Fibroblast of pulmonary artery (primary cell): Measurements from ENCODE around the gene PEX11G.
A peak's percentile ranks its signal among the peaks of the same experiment; 100 is the strongest.

Experiments used
- DNase-seq: peaks from one replicate; pipeline ENCODE4 v3.0.0-alpha.2; 2010; ENCODE audit warnings: low read depth
- H3K4me3 ChIP-seq: replicated peaks from 2 replicates; pipeline ENCODE4 v1.5.1; 2011; ENCODE audit warnings: low read depth, mild to moderate bottlenecking, control low read depth, low read length, moderate library complexity
- TF ChIP-seq, protein P1 (sequence below): IDR thresholded peaks from 2 replicates; pipeline ENCODE4 v1.5.1; 2011; ENCODE audit warnings: mild to moderate bottlenecking, control low read depth, low read length, inconsistent platforms; ENCODE audit errors: missing control alignments

Gene PEX11G

DNA sequence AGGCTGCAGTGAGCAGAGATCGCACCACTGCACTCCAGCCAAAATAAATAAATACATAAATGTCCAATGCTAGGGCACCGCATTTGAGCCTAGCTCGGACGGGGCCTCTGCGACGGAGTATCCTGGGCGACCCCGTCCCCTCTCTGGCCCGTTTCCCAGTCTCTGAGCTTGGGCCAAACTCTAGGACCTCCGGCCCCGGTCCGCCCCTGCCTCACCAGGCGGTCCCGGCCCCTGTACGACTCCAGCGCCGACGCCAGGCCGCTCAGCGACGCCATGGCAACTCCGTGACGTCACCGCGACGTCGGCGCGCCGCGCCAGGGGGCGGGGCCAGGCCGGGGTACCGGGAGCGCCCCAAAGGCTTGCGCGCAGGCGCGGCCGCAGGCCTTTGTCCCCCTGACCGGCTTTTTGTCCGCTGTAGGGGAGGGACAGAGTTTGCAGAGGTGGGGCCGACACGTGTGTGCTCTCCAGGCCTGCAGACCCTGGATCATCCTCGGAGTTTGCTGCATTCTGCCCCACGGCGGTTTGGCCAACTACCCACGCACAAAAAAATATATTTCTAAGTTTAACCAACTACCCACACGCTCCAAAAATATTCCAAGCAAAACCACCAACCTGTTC, at the start of gene PEX11G:
Gene PEX11G, minus strand, starts transcription at position 300 of the 618 bp plus-strand sequence. Its CDS starts 25 bp downstream, at position 275.
- H3K4me3 ChIP-seq, result peak within 1 kb of the TSS; percentile 64
- TF ChIP-seq, protein P1, sequence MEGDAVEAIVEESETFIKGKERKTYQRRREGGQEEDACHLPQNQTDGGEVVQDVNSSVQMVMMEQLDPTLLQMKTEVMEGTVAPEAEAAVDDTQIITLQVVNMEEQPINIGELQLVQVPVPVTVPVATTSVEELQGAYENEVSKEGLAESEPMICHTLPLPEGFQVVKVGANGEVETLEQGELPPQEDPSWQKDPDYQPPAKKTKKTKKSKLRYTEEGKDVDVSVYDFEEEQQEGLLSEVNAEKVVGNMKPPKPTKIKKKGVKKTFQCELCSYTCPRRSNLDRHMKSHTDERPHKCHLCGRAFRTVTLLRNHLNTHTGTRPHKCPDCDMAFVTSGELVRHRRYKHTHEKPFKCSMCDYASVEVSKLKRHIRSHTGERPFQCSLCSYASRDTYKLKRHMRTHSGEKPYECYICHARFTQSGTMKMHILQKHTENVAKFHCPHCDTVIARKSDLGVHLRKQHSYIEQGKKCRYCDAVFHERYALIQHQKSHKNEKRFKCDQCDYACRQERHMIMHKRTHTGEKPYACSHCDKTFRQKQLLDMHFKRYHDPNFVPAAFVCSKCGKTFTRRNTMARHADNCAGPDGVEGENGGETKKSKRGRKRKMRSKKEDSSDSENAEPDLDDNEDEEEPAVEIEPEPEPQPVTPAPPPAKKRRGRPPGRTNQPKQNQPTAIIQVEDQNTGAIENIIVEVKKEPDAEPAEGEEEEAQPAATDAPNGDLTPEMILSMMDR, result no peak
- peak; percentile 89 for DNase-seq

DNA sequence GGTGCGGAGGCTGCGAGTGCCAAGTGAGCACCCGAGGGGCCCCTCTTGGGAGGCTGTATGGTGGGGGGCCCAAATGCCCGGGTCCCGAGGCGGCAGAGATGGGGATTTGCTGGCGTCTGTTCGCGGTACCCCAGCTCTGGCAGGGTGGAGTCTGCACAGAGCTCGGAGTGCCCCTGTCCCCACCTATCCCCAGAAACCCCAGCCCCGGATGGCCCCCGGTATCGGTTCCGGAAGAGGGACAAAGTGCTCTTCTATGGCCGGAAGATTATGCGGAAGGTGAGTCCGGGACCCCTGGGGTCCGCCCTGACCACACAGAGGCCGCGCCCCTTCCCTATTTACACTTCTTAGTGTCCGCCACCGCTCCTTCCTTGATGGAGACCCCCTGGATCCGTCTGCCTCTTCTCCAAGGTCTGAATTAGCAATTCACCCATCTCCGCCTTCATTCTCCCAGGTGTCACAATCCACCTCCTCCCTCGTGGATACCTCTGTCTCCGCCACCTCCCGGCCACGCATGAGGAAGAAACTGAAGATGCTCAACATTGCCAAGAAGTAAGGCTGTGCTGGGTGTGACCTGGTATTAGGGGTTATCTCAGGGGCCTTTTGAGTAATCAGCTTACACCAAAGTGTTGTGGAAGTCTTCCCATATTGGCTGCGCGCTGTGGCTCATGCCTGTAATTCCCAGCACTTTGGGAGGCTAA, 47.3 kb upstream of the PEX11G start:
- no peak for DNase-seq
- TF ChIP-seq, protein P1, result no peak
- H3K4me3 ChIP-seq, result peak overlapping the region; percentile 93

DNA sequence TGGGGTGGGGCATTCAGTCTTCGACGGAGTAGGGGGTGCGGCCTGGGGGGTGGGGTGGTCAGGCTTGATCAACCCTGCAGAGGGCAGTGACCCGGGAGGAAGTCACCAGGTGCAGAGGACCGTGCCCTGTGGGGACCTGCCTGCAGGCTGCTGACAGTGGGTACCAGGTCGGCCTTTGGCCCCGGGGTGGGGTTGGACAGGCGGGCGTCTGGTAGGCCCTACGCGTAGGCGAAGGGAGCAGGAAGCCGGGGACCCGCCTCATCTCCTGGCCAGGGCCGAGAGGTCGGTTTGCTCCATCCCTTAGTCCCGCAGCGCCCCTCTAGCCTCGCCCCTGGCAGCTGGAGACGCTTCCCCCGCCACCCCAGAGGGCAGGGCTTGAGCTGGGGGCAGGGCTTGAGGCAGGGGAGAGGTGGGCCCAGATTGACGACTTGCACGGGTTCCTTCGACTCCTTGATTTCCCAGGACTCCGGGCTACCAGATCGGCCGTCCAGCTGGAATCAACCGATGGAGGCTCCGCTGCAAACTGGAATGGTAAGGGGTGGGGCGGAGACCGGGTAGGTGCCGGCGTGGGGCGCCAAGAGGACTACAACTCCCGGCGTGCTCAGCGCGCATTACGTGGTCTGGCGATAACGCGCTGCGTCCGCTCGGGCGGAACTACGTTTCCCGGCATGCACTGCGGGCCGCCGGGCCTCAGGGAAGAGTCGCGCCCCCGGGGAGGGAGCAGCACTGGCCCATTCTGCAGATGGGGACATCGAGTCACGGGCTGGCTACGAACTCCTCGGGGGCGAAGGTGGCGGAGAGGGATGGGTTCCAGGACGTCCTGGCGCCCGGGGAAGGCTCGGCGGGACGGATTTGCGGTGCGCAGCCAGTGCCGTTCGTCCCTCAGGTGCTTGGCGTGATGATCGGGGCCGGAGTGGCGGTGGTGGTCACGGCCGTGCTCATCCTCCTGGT, 46.5 kb upstream of the PEX11G start, which contains the start of gene PNPLA6:
Gene PNPLA6, plus strand, starts transcription at position 671 of the 951 bp plus-strand sequence. Its CDS starts 72 bp downstream, at position 743.
- TF ChIP-seq, protein P1, result no peak
- H3K4me3 ChIP-seq, result peak within 1 kb of the TSS; percentile 93
- peak; percentile 96 for DNase-seq

DNA sequence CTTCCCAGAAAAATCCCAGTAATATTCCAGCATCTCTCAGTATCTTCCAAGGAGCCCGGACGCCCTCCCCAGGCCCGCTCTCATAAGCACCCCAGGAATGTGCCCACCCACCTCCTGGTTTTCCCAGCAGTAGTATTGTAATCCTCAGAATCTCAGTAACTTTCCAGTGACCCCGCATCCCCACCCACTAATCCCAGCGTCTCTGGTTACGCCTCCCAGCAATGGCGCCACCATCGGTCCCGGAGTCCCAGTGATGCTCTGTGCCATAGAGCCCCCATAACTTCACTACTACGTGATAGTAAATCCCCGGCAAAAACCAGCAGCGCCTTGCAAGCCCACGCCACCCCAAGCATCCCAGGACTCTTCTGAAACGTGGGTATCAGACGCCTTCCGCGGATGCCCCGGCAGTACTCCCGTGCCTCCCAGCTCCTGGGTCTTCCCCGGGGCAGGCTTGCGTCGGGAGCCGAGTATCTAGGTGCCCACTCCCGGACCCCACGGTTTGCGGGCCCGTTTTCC, 45.8 kb upstream of the PEX11G start:
- peak overlapping the region; percentile 93 for H3K4me3 ChIP-seq
- TF ChIP-seq, protein P1, result peak; percentile 15
- peak; percentile 76 for DNase-seq

DNA sequence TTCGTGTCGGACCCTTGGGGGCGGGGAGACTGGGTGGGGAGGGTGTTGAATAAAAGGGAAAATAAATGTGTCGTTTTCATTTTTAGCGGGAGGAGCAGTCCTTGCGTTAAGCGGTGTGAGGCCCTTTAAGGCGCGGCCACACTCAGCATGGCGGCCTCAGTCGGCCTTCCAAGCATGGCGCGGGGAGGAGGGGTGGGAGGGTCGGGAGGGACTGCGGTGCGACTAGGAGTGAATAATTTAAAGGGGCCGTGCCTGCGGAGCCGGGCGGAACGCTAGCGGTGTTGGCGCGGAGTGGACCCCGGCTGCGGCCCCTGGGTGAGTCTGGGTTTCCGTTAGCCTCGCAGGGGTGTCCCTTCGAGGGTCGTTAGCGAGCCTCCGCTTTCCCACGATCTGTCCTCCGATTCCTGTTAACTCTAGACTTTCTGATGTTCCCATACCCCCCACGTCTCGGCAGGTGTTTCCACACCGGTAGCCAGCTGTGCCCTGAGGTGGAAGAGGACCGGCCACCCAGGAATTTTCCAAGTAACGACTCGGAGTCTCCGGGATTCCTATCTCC, 45.2 kb upstream of the PEX11G start:
- peak overlapping the region; percentile 93 for H3K4me3 ChIP-seq
- TF ChIP-seq, protein P1, result no peak
- DNase-seq, result peak; percentile 90

DNA sequence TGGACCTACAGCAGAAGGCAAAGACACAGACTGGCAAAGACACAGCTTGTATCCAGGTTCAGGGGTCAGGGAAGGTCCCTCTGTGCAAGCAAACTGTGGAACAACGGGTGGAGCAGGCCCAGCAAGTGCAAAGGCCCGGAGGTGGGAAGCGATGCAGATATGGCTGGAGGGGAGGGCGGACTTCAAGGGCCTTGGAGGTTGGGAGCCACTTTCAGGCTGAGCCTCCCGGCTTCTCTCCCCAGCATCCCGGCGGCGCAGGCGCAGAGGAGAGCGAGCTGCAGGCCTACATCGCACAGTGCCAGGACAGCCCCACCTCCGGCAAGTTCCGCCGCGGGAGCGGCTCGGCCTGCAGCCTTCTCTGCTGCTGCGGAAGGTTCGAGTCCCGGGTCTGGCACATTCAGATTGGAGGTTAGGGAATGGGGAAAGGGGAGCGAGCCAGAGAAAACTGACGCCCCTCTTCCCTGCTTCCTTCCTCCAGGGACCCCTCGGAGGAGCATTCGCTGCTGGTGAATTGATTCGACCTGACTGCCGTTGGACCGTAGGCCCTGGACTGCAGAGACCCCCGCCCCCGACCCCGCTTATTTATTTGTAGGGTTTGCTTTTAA, 44.5 kb upstream of the PEX11G start:
- TF ChIP-seq, protein P1, result no peak
- H3K4me3 ChIP-seq, result peak overlapping the region; percentile 93
- DNase-seq, result peak; percentile 68
